HepG2 (cell line): Measurements from ENCODE around the gene SMIM13. TPM values are rescaled to one million over a fixed set of nuclear protein-coding genes. Genes with fewer than 3 reads are reported as not detected.
"Not testable (repeated sequence)": the region's sequence is repeated elsewhere in the genome, so short reads cannot be mapped to it uniquely, and the experiment has no call there.

Source experiments
- ATAC-seq: fragments of 200-7000 bp; cut with Tn5 transposase; 3 replicates; pipeline ENCODE4 v1.9.1; 2020; ENCODE audit warnings: mild to moderate bottlenecking, moderate library complexity
- BruUV-seq: library from RNA; stranded (reverse); fragments of 400-500 nt; replicated peaks from 2 replicates; lab custom pipeline; 2021; lab: Mats Ljungman, UMichigan
- CTCF ChIA-PET: fragments of 300-600 bp; formaldehyde crosslinking; extraction: SDS; loops from one replicate; lab custom pipeline; 2021; ENCODE audit warnings: low total read pairs, inconsistent platforms, low intra/inter-chr PET ratio; lab: Yijun Ruan, JAX
- POLR2A ChIA-PET: fragments of 350-600 bp; sonication (Branson Sonifier 250); formaldehyde crosslinking; loops from one replicate; lab custom pipeline; 2020; ENCODE audit warnings: antibody characterized with exemption, inconsistent platforms; lab: Yijun Ruan, JAX
- DNase-seq: peaks from one replicate; pipeline ENCODE4 v3.0.0-alpha.2; 2015; ENCODE audit warnings: low spot score
- FAIRE-seq: peaks from 3 replicates; lab custom pipeline; 2011; peaks lifted over from hg19 to GRCh38; lab: Jason Lieb, UNC
- H2AFZ ChIP-seq: one replicate; pipeline ENCODE4 v1.6.1; 2011; ENCODE audit warnings: low read length, inconsistent platforms
- H3K27ac ChIP-seq: fragments of 300-600 bp; 3 replicates; pipeline ENCODE4 v1.8.0; 2011; ENCODE audit warnings: mixed run types, mild to moderate bottlenecking, mixed read lengths, low read length, inconsistent platforms; ENCODE audit not compliant: insufficient read depth; ENCODE audit errors: extremely low read length
- H3K27me3 ChIP-seq, 2 experiments: fragments of 200-600 bp in 1 of 2; 2 replicates in 1 of 2; 3 replicates in 1 of 2; pipeline versions ENCODE4 v1.6.0 to v1.8.0; 2011; ENCODE audit warnings: low read length in 2 of 2, mild to moderate bottlenecking in 2 of 2, moderate library complexity in 2 of 2, inconsistent platforms in 1 of 2; ENCODE audit not compliant: insufficient read depth in 2 of 2, control insufficient read depth in 1 of 2
- H3K36me3 ChIP-seq, 2 experiments: fragments of 200-600 bp in 1 of 2; replicated peaks in 1 of 2; 2 replicates in 1 of 2; 3 replicates in 1 of 2; pipeline versions ENCODE4 v1.5.1 to v1.8.0; 2011; ENCODE audit warnings: low read length in 2 of 2, inconsistent platforms in 1 of 2; ENCODE audit not compliant: insufficient read depth in 2 of 2, control insufficient read depth in 1 of 2
- H3K4me1 ChIP-seq: 2 replicates; pipeline ENCODE4 v1.5.1; 2012; ENCODE audit warnings: low read length, inconsistent platforms; ENCODE audit not compliant: insufficient read depth
- H3K4me2 ChIP-seq: 2 replicates; pipeline ENCODE4 v1.6.0; 2011; ENCODE audit warnings: low read depth, low read length, inconsistent platforms
- H3K4me3 ChIP-seq, 3 experiments: fragments of 200-600 bp in 1 of 3; sonication (generic), shearing (Covaris generic) in 1 of 3; replicated peaks in 1 of 3; 2 replicates each; pipeline ENCODE4 v1.5.1; 2011 to 2016; ENCODE audit warnings: low read length in 3 of 3, inconsistent platforms in 2 of 3, low read depth in 2 of 3, mild to moderate bottlenecking in 2 of 3, control low read depth in 1 of 3, mixed read lengths in 1 of 3; ENCODE audit not compliant: insufficient read depth in 1 of 3
- H3K79me2 ChIP-seq: one replicate; pipeline ENCODE4 v1.6.1; 2011; ENCODE audit warnings: low read length, inconsistent platforms; ENCODE audit not compliant: insufficient read depth
- H3K9ac ChIP-seq: 2 replicates; pipeline ENCODE4 v1.6.0; 2011; ENCODE audit warnings: mild to moderate bottlenecking, low read depth, low read length, inconsistent platforms; ENCODE audit not compliant: insufficient read depth
- H3K9me3 ChIP-seq: 2 replicates; pipeline ENCODE4 v1.5.1; 2012; ENCODE audit warnings: mild to moderate bottlenecking, low read length
- H4K20me1 ChIP-seq: 2 replicates; pipeline ENCODE4 v1.6.0; 2011; ENCODE audit warnings: inconsistent platforms, mild to moderate bottlenecking, low read length, moderate library complexity; ENCODE audit not compliant: insufficient read depth
- TBP ChIP-seq: sonication (generic); formaldehyde crosslinking; IDR thresholded peaks from 2 replicates; pipeline ENCODE4 v1.5.0; 2020; ENCODE audit warnings: missing genetic modification reagents
- WGBS: methylation state at CpG from one replicate; pipeline ENCODE4 v1.1.6; 2017; ENCODE audit warnings: low lambda C conversion rate; 5-methylcytosine and 5-hydroxymethylcytosine counted together
- in situ Hi-C: cut with HindIII; loops from 2 replicates; pipeline ENCODE4 v1.10.0; 2017; ENCODE audit warnings: low pct_unique_long_range_greater_than_20kb; ENCODE audit not compliant: extremely low pct_ligation_motif_present
- intact Hi-C: fragments of 100-400 bp; cut with micrococcal nuclease; formaldehyde crosslinking; loops from one replicate; pipeline ENCODE4 v1.10.0; 2022; ENCODE audit not compliant: unreplicated experiment
- polyA plus RNA-seq, 8 experiments: library from polyadenylated mRNA; depleted of rRNA in 3 of 8; stranded (reverse) in 7 of 8; unstranded in 1 of 8; fragments of >200 nt; fragmentation: Illumina TruSeq in 4 of 8; extraction: Trizol in 4 of 8; gene quantifications; 2 replicates each; pipeline versions ENCODE4 v1.2.1 to v1.2.3, GENCODE V29; 2011 to 2016; ENCODE audit warnings: low read depth in 4 of 8, missing spikeins in 1 of 8, mixed read lengths in 1 of 8; ENCODE audit not compliant: insufficient read depth in 1 of 8
- total RNA-seq, 5 experiments: library from RNA; depleted of rRNA; stranded (reverse); fragments of >200 nt; fragmentation: Illumina TruSeq; extraction: Trizol; gene quantifications; 2 replicates each; pipeline ENCODE4 v1.2.3, GENCODE V29; 2016; ENCODE audit warnings: low read depth in 1 of 5
- TF ChIP-seq, protein P1 (sequence below): sonication (generic); formaldehyde crosslinking; IDR thresholded peaks from 2 replicates; pipeline ENCODE4 v1.5.0; 2020; ENCODE audit warnings: mild to moderate bottlenecking, missing genetic modification reagents

SMIM13 gene
- total and polyA plus RNA-seq, 2 of the 13 experiments (the other 11 are each of a cell fraction or from before 2014, with no cell fraction given): 2.7 to 10.2 TPM

DNA sequence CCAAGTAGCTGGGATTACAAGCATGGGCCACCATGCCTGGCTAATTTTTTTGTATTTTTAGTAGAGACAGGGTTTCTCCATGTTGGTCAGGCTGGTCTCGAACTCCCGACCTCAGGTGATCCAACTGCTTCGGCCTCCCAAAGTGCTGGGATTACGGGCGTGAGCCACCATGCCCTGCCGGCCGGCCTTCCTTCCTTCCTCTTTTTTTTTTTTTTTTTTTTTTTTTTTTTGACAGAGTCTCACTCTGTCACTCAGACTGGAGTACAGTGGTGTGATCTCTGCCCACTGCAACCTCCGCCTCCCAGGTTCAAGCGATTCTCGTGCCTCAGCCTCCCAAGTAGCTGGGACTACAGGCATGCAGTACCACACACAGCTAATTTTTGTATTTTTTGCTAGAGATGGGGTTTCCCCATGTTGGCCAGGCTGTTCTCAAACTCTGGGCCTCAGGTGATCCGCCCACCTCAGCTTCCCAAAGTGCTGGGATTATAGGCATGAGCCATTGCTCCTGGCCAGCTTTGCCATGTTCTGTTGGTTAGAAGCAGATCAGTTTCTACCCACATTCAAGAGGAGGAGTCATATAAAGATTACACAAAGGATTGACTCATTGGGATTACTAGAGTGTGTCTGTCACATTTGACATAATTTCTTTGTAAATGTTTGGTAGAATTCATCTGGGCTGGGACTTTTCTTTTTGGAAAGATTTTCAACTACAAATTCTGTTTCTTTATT lies 22.3 kb downstream of the SMIM13 start:
- ATAC-seq (peak; percentile 67), DNase-seq (peak; percentile 26)
- intact Hi-C loops, H3K9ac ChIP-seq, POLR2A ChIA-PET, H3K36me3 ChIP-seq, H3K9me3 ChIP-seq, H3K27ac ChIP-seq, H3K27me3 ChIP-seq, CTCF ChIA-PET, H3K4me2 ChIP-seq, BruUV-seq, FAIRE-seq, H2AFZ ChIP-seq, H4K20me1 ChIP-seq, H3K4me3 ChIP-seq, in situ Hi-C loops: not testable (repeated sequence)
- H3K4me1 ChIP-seq: peaks cover 21% of the 10 kb centered on the region
- TF ChIP-seq, protein P1, sequence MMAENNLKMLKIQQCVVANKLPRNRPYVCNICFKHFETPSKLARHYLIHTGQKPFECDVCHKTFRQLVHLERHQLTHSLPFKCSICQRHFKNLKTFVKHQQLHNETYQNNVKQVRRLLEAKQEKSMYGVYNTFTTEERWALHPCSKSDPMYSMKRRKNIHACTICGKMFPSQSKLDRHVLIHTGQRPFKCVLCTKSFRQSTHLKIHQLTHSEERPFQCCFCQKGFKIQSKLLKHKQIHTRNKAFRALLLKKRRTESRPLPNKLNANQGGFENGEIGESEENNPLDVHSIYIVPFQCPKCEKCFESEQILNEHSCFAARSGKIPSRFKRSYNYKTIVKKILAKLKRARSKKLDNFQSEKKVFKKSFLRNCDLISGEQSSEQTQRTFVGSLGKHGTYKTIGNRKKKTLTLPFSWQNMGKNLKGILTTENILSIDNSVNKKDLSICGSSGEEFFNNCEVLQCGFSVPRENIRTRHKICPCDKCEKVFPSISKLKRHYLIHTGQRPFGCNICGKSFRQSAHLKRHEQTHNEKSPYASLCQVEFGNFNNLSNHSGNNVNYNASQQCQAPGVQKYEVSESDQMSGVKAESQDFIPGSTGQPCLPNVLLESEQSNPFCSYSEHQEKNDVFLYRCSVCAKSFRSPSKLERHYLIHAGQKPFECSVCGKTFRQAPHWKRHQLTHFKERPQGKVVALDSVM (CRISPR knock-in tag): 0 out of 2 replicates have a peak, but pooled peaks have one; percentile 31
- H3K79me2 ChIP-seq: peaks cover 72% of the 10 kb centered on the region
- 96% methylated on average over 11 of the region's 11 CpGs for WGBS

DNA sequence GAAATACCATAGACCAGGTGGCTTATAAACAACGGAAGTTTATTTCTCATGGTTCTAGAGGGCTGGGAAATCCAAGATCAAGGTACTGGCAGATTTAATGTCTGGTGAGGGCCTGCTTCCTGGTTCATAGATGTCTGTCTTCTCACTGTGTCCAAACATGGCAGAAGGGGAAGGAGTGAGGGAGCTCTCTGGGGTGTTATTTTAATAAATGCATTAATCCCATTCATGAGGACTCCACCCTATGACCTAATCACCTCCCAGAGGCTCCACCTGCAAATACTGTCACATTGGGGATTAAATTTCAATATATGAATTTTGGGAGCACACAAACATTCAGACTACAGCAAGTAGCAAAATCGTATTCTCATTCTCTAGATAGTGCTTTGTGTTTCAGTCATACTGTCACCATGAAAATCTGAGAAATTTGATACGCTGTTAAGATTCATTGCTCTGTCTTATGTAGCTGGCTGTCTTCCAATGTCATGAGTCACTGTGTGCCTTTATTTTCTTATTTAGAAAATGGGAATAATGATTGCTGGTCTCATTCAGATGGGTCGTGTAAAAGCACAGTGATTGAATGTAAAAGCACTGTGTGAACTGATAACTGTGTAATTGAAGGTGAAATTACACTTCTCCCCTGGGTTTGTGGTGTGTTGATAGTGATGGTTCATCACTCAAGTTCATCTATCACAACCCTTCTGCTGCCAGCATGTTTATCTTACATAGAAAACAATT lies 26.8 kb downstream of the SMIM13 start:
- H3K9ac ChIP-seq: no peak overlapping the region
- ChIA-PET CTCF (no interaction called here), POLR2A (no interaction called here)
- H3K4me2 ChIP-seq: no peak overlapping the region
- no peaks in the 10 kb centered on the region for H3K9me3 ChIP-seq
- peaks cover 64% of the 10 kb centered on the region for H3K79me2 ChIP-seq
- 96% methylated on average over 4 of the region's 4 CpGs for WGBS
- no peaks in the 10 kb centered on the region for H3K36me3 ChIP-seq
- no peak for FAIRE-seq
- peaks cover 32% of the 10 kb centered on the region for H3K4me1 ChIP-seq
- BruUV-seq: no TSS peak
- no peaks in the 10 kb centered on the region; the same call in 1 of the 2 replicates for H4K20me1 ChIP-seq
- in situ Hi-C loops: no loop called here
- no peak overlapping the region for H3K27ac ChIP-seq
- H3K4me3 ChIP-seq: no peak overlapping the region
- no peak for TF ChIP-seq TBP (CRISPR knock-in tag)
- TF ChIP-seq, all 625 proteins: peak for 0
- no peaks in the 10 kb centered on the region for H3K27me3 ChIP-seq
- H2AFZ ChIP-seq: no peak overlapping the region
- DNase-seq (no peak), ATAC-seq (no peak)
- intact Hi-C loops: no loop called here
